GM19324 (cell line): ENCODE data around the gene CCDC57.
"Not testable (repeated sequence)": the region's sequence is repeated elsewhere in the genome, so short reads cannot be mapped to it uniquely, and the experiment has no call there.

ENCODE experiments used
- ATAC-seq: cut with Tn5 transposase; IDR thresholded peaks from one replicate; pipeline ENCODE4 v1.9.1; 2021; ENCODE audit warnings: mild to moderate bottlenecking, moderate library complexity; ENCODE audit not compliant: unreplicated experiment, low FRiP score

Gene CCDC57

GRCh38 chr17:82156284-82156925 is 56.2 kb downstream of the CCDC57 start:
- no peak for ATAC-seq

GRCh38 chr17:82155606-82156005 is 57.0 kb downstream of the CCDC57 start:
- ATAC-seq, result no peak

GRCh38 chr17:82154881-82155331 is 57.7 kb downstream of the CCDC57 start:
- ATAC-seq, result no peak

GRCh38 chr17:82153745-82154375 is 58.8 kb downstream of the CCDC57 start:
- ATAC-seq, result no peak

GRCh38 chr17:82153295-82153691 is 59.3 kb downstream of the CCDC57 start:
- ATAC-seq, result no peak

- no peak for ATAC-seq
Observed at GRCh38 chr17:82152556-82153294, 59.9 kb downstream of the CCDC57 start.

GRCh38 chr17:82152114-82152513 is 60.5 kb downstream of the CCDC57 start:
- no peak for ATAC-seq

GRCh38 chr17:82151106-82151957 is 61.3 kb downstream of the CCDC57 start:
- no peak for ATAC-seq

- ATAC-seq, result no peak
Observed at GRCh38 chr17:82149401-82150099, 63.1 kb downstream of the CCDC57 start.

- no peak for ATAC-seq
Observed at GRCh38 chr17:82148997-82149396, 63.6 kb downstream of the CCDC57 start.

- ATAC-seq, result no peak
Observed at GRCh38 chr17:82148011-82148410, 64.6 kb downstream of the CCDC57 start.

- no peak for ATAC-seq
Observed at GRCh38 chr17:82146663-82147654, 65.7 kb downstream of the CCDC57 start.

GRCh38 chr17:82145550-82146155 is 67.0 kb downstream of the CCDC57 start:
- ATAC-seq, result no peak

GRCh38 chr17:82143333-82143732 is 69.3 kb downstream of the CCDC57 start:
- no peak for ATAC-seq

- ATAC-seq, result not testable (repeated sequence)
Observed at GRCh38 chr17:82139961-82140360, 72.7 kb downstream of the CCDC57 start.

- no peak for ATAC-seq
Observed at GRCh38 chr17:82138511-82138992, 74.1 kb downstream of the CCDC57 start.

- no peak for ATAC-seq
Observed at GRCh38 chr17:82134101-82134500, 78.5 kb downstream of the CCDC57 start.
